CD4-positive, alpha-beta T cell (primary cell): Measurements from ENCODE around the gene FBN3. TPM values are rescaled to one million over a fixed set of nuclear protein-coding genes. Genes with fewer than 3 reads are reported as not detected.
"Not testable (repeated sequence)": the region's sequence is repeated elsewhere in the genome, so short reads cannot be mapped to it uniquely, and the experiment has no call there.

Source experiments
- ATAC-seq: fragments of 200-7000 bp; cut with Tn5 transposase; one replicate; pipeline ENCODE4 v1.10.0; 2022; ENCODE audit warnings: mild to moderate bottlenecking; ENCODE audit not compliant: poor library complexity
- CTCF ChIA-PET: fragments of 350-600 bp; sonication (Branson Sonifier 250); formaldehyde crosslinking; loops from one replicate; lab custom pipeline; 2021; ENCODE audit warnings: antibody characterized with exemption, inconsistent platforms; lab: Charles Lee
- POLR2A ChIA-PET: fragments of 350-600 bp; sonication (Branson Sonifier 250); formaldehyde crosslinking; loops from one replicate; lab custom pipeline; 2021; ENCODE audit warnings: antibody characterized with exemption, inconsistent platforms; lab: Charles Lee
- DNase-seq, 14 experiments: peaks; one replicate each; pipeline ENCODE4 v3.0.0-alpha.2; 2013 to 2020; ENCODE audit warnings: mixed read lengths in 2 of 14
- H3K27ac ChIP-seq, 2 donors: one replicate each; pipeline versions ENCODE4 v1.5.1 to v1.7.0; 2013; ENCODE audit warnings: low read length in 2 of 2, low read depth in 1 of 2, mild to moderate bottlenecking in 1 of 2
- H3K27me3 ChIP-seq, 2 experiments: 1 replicate in 1 of 2; 2 replicates in 1 of 2; pipeline versions ENCODE4 v1.6.1 to v1.7.0; 2013; ENCODE audit warnings: low read length in 2 of 2, control low read depth in 1 of 2, mild to moderate bottlenecking in 1 of 2, moderate library complexity in 1 of 2; ENCODE audit not compliant: insufficient read depth in 2 of 2, control insufficient read depth in 1 of 2
- H3K36me3 ChIP-seq: one replicate; pipeline ENCODE4 v1.6.1; 2013; ENCODE audit warnings: low read length, control low read depth; ENCODE audit not compliant: insufficient read depth
- H3K4me1 ChIP-seq: one replicate; pipeline ENCODE4 v1.6.1; 2013; ENCODE audit warnings: low read length, control low read depth; ENCODE audit not compliant: insufficient read depth
- H3K4me3 ChIP-seq: one replicate; pipeline ENCODE4 v1.5.1; 2013; ENCODE audit warnings: mild to moderate bottlenecking, low read length, moderate library complexity
- H3K9me3 ChIP-seq, 2 experiments: 1 replicate in 1 of 2; 2 replicates in 1 of 2; pipeline versions ENCODE4 v1.6.1 to v1.7.0; 2013; ENCODE audit warnings: low read length in 2 of 2, mild to moderate bottlenecking in 2 of 2, control low read depth in 1 of 2, moderate library complexity in 1 of 2; ENCODE audit not compliant: control insufficient read depth in 1 of 2, insufficient read depth in 1 of 2
- H3K27ac Mint-ChIP-seq: one replicate; pipeline ENCODE4 v1.8.0; 2020; ENCODE audit warnings: mixed read lengths
- H3K27me3 Mint-ChIP-seq: one replicate; pipeline ENCODE4 v1.8.0; 2021; ENCODE audit warnings: mixed read lengths
- H3K36me3 Mint-ChIP-seq: one replicate; pipeline ENCODE4 v1.8.0; 2021; ENCODE audit warnings: low read depth, mixed read lengths
- H3K4me1 Mint-ChIP-seq: one replicate; pipeline ENCODE4 v1.8.0; 2021; ENCODE audit warnings: low read depth, mixed read lengths
- H3K4me3 Mint-ChIP-seq: one replicate; pipeline ENCODE4 v1.8.0; 2020; ENCODE audit warnings: mild to moderate bottlenecking, mixed read lengths
- H3K9me3 Mint-ChIP-seq: one replicate; pipeline ENCODE4 v1.8.0; 2020; ENCODE audit warnings: mixed read lengths
- CTCF ChIP-seq: fragments of 200-600 bp; IDR thresholded peaks from one replicate; pipeline ENCODE4 v1.8.0; 2022; ENCODE audit warnings: antibody characterized with exemption, mild to moderate bottlenecking
- intact Hi-C, 2 experiments: fragments of 100-400 bp; cut with DNase I in 1 of 2; cut with micrococcal nuclease in 1 of 2; formaldehyde crosslinking; loops; one replicate each; pipeline versions ENCODE4 v1.15.1 to v1.9.0; 2023 to 2025; cut with DNase I, micrococcal nuclease
- total RNA-seq, 174 experiments: library from RNA in 2 of 174; stranded (reverse) in 2 of 174; gene quantifications; one replicate each; pipeline ENCODE4 v1.2.3 and lab custom pipeline; 2021 to 2026

The FBN3 gene
- total RNA-seq, 2 experiments from 2014 or later: not detected

DNA sequence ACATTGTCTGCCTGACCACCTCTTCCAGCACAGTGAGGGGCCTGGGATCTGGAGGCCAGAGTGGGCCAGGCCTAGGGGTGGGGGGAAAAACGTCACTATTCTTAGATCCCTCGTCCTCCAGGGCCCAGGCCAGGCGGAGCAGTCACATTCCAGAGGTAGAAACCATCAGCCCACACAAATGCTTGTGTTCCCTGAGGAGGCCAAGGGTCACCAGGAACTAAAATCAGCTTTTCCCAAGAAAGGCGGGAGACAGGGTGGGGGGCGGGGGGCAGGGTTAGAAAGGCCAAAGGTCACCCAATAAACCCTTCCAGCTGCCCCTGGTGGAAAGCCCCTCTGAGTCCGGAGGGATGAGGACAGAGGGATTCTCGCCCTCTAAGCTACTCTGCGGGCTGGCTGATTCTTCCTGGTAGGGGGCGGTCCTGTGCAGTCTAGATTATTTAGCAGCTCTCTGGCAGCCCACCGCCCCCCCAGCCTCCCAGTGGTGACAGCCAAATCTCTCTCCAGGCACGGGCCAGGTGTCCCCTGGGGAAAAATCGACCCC is 120.4 kb downstream of the FBN3 start:
- Histone ChIP-seq H3K27ac (no peak overlapping the region), H3K27me3 (peaks cover 0 to 1% of the 10 kb centered on the region in 2 experiments), H3K4me1 (no peaks in the 10 kb centered on the region), H3K36me3 (no peaks in the 10 kb centered on the region), H3K4me3 (no peak overlapping the region), H3K9me3 (no peaks in the 10 kb centered on the region)
- Mint-ChIP-seq H3K27me3 (no peaks in the 10 kb centered on the region), H3K27ac (no peak overlapping the region), H3K36me3 (no peaks in the 10 kb centered on the region), H3K9me3 (no peaks in the 10 kb centered on the region), H3K4me3 (no peak overlapping the region), H3K4me1 (no peaks in the 10 kb centered on the region)
- CTCF ChIA-PET: no interaction called here
- POLR2A ChIA-PET: no interaction called here
- no peak for DNase-seq
- intact Hi-C loops: no loop called here
- ATAC-seq: no peak
- TF ChIP-seq CTCF: no peak

GRCh38 chr19:8025316-8025715 is 124.1 kb downstream of the FBN3 start:
- H3K4me3 ChIP-seq: no peak overlapping the region
- H3K9me3 ChIP-seq: no peaks in the 10 kb centered on the region
- no peaks in the 10 kb centered on the region for H3K27me3 ChIP-seq
- Mint-ChIP-seq H3K36me3 (no peaks in the 10 kb centered on the region), H3K27ac (no peak overlapping the region), H3K4me1 (no peaks in the 10 kb centered on the region), H3K9me3 (no peaks in the 10 kb centered on the region), H3K27me3 (no peaks in the 10 kb centered on the region), H3K4me3 (no peak overlapping the region)
- intact Hi-C loops: no loop called here
- ATAC-seq (no peak), DNase-seq (no peak)
- H3K4me1 ChIP-seq: no peaks in the 10 kb centered on the region
- no peak overlapping the region for H3K27ac ChIP-seq
- ChIA-PET CTCF (no interaction called here), POLR2A (no interaction called here)
- no peaks in the 10 kb centered on the region for H3K36me3 ChIP-seq
- TF ChIP-seq CTCF: no peak

DNA sequence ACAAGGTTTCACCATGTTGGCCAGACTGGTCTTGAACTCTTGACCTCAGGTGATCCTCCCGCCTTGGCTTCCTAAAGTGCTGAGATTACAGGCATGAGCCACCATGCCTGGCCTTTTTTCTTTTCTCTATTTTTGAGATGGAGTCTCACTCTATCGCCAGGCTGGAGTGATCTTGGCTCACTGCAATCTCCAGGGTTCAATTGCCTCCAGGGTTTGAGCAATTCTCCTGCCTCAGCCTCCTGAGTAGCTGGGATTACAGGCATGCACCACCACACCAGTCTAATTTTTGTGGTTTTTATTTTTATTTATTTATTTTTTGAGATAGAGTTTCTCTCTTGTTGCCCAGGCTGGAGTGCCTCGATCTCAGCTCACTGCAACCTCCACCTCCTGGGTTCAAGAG is 125.1 kb downstream of the FBN3 start:
- H3K27ac ChIP-seq, H3K9me3 Mint-ChIP-seq, intact Hi-C loops, H3K4me1 ChIP-seq, H3K36me3 ChIP-seq, H3K27me3 Mint-ChIP-seq, POLR2A ChIA-PET, H3K27me3 ChIP-seq, H3K4me3 Mint-ChIP-seq, H3K9me3 ChIP-seq, H3K27ac Mint-ChIP-seq, CTCF ChIA-PET, H3K36me3 Mint-ChIP-seq, ATAC-seq, DNase-seq, H3K4me1 Mint-ChIP-seq, H3K4me3 ChIP-seq: not testable (repeated sequence)

DNA sequence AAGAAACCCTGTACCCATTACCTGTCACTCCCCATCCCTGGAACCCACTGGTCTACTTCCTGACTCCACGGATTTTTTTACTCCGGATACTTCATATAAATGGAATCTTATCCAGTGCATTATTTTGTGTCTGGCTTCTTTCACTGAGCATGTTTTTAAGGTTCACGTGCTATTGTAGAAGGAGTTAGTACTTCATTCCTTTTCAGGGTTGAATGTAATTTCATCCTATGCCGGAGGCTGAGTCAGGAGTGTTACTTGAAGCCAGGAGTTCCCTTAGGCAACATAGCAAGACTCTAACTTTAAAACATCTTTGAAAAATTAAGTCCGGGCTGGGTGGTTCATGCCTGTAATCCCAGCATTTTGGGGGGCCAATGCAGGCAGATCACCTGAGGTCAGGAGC is 126.0 kb downstream of the FBN3 start:
- Histone ChIP-seq H3K36me3 (no peaks in the 10 kb centered on the region), H3K4me3 (no peak overlapping the region), H3K9me3 (no peaks in the 10 kb centered on the region), H3K4me1 (no peaks in the 10 kb centered on the region), H3K27ac (no peak overlapping the region), H3K27me3 (no peaks in the 10 kb centered on the region)
- Mint-ChIP-seq H3K27ac (no peak overlapping the region), H3K27me3 (no peaks in the 10 kb centered on the region), H3K36me3 (no peaks in the 10 kb centered on the region), H3K4me1 (no peaks in the 10 kb centered on the region), H3K9me3 (no peaks in the 10 kb centered on the region), H3K4me3 (no peak overlapping the region)
- ATAC-seq (no peak), DNase-seq (no peak)
- ChIA-PET CTCF (no interaction called here), POLR2A (no interaction called here)
- intact Hi-C loops: no loop called here
- no peak for TF ChIP-seq CTCF
